LNCaP clone FGC (cell line): ENCODE results near the gene DSPP.

Experiments used
- DNase-seq: peaks from one replicate; pipeline ENCODE4 v3.0.0-alpha.2; 2011; ENCODE audit warnings: low read depth
- H3K4me3 ChIP-seq: 2 replicates; pipeline ENCODE4 v1.5.1; 2011; ENCODE audit warnings: mild to moderate bottlenecking, low read depth, low read length, control low read depth
- CTCF ChIP-seq: IDR thresholded peaks from 2 replicates; pipeline ENCODE4 v1.5.1; 2012; ENCODE audit warnings: mild to moderate bottlenecking; ENCODE audit not compliant: control insufficient read depth, insufficient read depth; ENCODE audit errors: extremely low read depth

Gene DSPP

DNA sequence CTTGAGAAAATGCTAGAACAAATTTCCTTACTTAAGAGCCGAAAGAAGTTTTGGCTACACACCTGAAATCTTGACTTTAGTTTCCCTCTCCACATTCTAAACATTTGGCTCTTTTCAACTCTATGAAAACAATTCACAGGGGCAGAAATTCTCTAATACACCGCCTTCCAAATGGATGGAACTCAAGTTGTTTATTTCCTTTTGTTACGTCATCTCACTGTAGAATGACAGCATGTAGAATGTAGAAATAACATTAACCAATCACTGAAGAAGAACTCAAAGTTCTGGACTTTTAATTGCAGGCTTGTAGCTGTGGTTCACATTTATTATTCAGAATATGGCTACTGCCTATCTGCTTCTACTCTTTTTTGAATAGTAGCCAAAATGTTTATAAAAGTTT is 43.6 kb downstream of the DSPP start:
- H3K4me3 ChIP-seq: no peak overlapping the region
- DNase-seq: no peak
- no peak for TF ChIP-seq CTCF

DNA sequence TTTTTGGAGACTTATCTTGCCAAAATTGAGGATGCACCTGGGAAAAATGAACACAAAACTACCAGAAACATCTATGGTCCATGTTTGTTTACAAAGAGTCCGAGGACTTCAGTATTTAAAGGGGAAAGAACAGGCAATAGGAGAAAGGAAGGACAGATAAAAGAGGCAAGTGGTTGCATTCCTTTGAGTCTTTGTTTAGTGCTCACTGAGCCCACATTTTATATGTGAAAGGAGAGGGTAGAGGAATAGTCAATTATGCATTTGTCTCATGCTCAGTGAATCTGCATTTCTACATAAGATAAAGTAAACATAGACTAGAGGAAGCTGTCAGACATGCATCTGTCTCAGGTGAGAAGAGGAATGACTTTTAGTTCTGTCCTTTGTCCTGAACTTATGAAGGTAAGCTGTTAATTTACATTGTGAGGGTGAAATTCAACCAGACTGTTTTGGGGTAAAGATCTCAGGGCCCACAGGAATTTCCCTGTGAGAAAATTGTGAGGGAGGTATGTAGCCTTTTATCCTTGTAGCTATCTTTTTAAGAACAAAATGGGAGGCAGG is 46.2 kb downstream of the DSPP start:
- no peak overlapping the region for H3K4me3 ChIP-seq
- TF ChIP-seq CTCF: no peak
- no peak for DNase-seq

DNA sequence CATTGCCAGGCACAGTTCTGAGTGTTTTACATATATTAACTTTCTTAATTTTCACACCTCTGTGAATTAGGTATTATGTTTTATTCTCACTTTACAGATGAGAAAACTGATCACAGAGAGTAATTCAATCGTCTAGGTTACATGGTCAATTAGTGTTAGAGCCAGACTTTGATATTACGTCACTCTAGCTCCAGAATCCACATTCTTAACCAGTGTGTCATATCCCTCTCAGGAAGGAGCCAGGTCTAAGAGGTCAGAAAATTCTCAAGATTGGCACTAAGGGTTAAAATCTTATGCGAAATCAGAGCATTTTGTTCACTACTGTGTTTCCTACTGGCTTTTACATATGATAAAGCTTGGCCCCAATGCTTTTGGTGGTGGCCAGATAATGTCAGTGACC is 49.2 kb downstream of the DSPP start:
- DNase-seq: no peak
- no peak overlapping the region for H3K4me3 ChIP-seq
- TF ChIP-seq CTCF: no peak

DNA sequence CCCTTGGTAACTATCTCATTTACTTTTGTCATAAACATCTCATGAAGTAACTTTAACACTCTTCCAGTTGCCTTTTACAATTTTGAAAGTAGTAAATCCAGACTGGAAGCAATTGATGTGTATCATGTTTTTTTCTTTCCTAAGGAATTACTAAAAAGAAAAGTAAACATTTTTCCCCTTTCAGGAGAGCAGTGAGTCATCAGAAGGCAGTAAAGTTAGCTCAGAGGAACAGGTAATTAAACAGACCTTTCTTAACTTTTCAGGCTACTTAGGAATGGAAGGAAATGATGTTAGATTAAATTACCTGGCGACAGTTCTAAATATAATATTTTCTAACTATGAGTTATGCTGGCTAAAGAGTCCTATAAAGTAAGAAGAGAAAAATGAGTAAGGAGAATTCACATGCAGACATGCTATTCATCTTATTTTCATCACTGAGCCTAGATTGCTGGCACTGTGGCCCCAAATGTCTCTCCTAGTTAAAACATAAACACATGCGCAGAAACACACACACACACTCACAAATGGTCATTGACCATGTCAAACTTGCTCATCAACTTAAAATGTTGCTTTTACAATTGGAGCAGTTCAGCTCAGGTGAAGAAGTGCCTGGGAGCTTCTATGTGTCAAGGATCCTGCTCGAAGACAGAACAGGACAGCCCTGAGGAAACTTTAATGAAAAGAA is 51.1 kb downstream of the DSPP start:
- H3K4me3 ChIP-seq: no peak overlapping the region
- TF ChIP-seq CTCF: no peak
- DNase-seq: peak; percentile 61

- no peak for DNase-seq
- H3K4me3 ChIP-seq: no peak overlapping the region
- no peak for TF ChIP-seq CTCF
These were observed 54.5 kb downstream of the DSPP start for GRCh38 chr4:87662871-87663270.
